OCI-LY3 (cell line): ENCODE results near the gene ZNF425.

Experiments
- CTCF ChIP-seq: fragments of 200-600, 300-600 bp; sonication (generic); IDR thresholded peaks from 2 replicates; pipeline ENCODE4 v1.5.1; 2014; ENCODE audit warnings: antibody characterized with exemption, low read length, low read depth
- EZH2phosphoT487 ChIP-seq: fragments of 200-600 bp; shearing (Covaris generic); IDR thresholded peaks from 2 replicates; pipeline ENCODE4 v1.6.1; 2018; ENCODE audit warnings: antibody characterized with exemption, mixed run types, low read depth

- no peak for TF ChIP-seq CTCF
- TF ChIP-seq EZH2phosphoT487, result no peak
Observed at GRCh38 chr7:149161241-149161848, 35.2 kb upstream of the ZNF425 start.
